Progenitor cell of endocrine pancreas (in vitro differentiated cells): ENCODE results near the gene DGKI. TPM values are rescaled to one million over a fixed set of nuclear protein-coding genes. Genes with fewer than 3 reads are reported as not detected.

ENCODE experiments used
- DNase-seq: peaks from one replicate; pipeline ENCODE4 v3.0.0; 2021; ENCODE audit warnings: low spot score; ENCODE audit not compliant: unreplicated experiment
- H3K27ac Mint-ChIP-seq: 2 replicates; pipeline ENCODE4 v1.8.0; 2021; ENCODE audit warnings: mild to moderate bottlenecking, moderate library complexity, mixed read lengths
- H3K27me3 Mint-ChIP-seq: 2 replicates; pipeline ENCODE4 v1.8.0; 2021; ENCODE audit warnings: mixed read lengths
- H3K36me3 Mint-ChIP-seq: 2 replicates; pipeline ENCODE4 v1.8.0; 2022; ENCODE audit warnings: mixed read lengths; ENCODE audit not compliant: insufficient read depth
- H3K4me1 Mint-ChIP-seq: 2 replicates; pipeline ENCODE4 v1.8.0; 2021; ENCODE audit warnings: low read depth, mixed read lengths
- H3K4me3 Mint-ChIP-seq: 2 replicates; pipeline ENCODE4 v1.8.0; 2021; ENCODE audit warnings: low read depth, mild to moderate bottlenecking, moderate library complexity, mixed read lengths
- H3K9me3 Mint-ChIP-seq: 2 replicates; pipeline ENCODE4 v1.8.0; 2021; ENCODE audit warnings: low read depth, mixed read lengths
- total RNA-seq: library from RNA; stranded (reverse); gene quantifications from 2 replicates; pipeline ENCODE4 v1.2.1, GENCODE V29; 2021
- TF ChIP-seq, protein P1 (sequence below): fragments of 200-600 bp; sonication (generic); IDR thresholded peaks from one replicate; pipeline ENCODE4 v1.5.0; 2021; ENCODE audit warnings: antibody characterized with exemption, mild to moderate bottlenecking; ENCODE audit not compliant: unreplicated experiment

Gene DGKI
- total RNA-seq, 1 donor from 2014 or later = 0.41 TPM

DNA sequence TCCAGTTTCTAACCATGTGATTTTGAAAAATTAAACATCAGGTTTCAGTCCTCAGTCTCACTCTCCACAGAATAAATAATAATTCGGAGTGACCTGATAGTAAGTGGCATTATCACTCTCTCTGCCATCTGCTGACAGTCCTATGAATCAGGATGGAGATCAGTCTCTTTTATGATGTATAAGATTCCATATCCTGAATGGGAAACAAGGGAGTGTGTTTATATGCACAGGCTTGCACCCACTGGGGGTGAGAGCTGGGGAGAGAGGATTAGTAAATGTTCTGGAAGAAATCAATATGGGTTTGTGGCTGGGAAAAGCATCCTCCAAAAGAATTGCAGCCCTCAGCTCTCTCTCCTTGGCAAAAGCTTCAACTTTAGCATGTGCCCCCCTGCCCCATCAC is 45.3 kb downstream of the DGKI start:
- TF ChIP-seq, protein P1, sequence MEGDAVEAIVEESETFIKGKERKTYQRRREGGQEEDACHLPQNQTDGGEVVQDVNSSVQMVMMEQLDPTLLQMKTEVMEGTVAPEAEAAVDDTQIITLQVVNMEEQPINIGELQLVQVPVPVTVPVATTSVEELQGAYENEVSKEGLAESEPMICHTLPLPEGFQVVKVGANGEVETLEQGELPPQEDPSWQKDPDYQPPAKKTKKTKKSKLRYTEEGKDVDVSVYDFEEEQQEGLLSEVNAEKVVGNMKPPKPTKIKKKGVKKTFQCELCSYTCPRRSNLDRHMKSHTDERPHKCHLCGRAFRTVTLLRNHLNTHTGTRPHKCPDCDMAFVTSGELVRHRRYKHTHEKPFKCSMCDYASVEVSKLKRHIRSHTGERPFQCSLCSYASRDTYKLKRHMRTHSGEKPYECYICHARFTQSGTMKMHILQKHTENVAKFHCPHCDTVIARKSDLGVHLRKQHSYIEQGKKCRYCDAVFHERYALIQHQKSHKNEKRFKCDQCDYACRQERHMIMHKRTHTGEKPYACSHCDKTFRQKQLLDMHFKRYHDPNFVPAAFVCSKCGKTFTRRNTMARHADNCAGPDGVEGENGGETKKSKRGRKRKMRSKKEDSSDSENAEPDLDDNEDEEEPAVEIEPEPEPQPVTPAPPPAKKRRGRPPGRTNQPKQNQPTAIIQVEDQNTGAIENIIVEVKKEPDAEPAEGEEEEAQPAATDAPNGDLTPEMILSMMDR = no peak
- Mint-ChIP-seq H3K9me3 (peaks cover 2% of the 10 kb centered on the region), H3K36me3 (no peaks in the 10 kb centered on the region), H3K4me1 (peaks cover 2% of the 10 kb centered on the region), H3K27ac (no peak overlapping the region), H3K27me3 (peaks cover 4% of the 10 kb centered on the region), H3K4me3 (no peak overlapping the region)
- DNase-seq = no peak

DNA sequence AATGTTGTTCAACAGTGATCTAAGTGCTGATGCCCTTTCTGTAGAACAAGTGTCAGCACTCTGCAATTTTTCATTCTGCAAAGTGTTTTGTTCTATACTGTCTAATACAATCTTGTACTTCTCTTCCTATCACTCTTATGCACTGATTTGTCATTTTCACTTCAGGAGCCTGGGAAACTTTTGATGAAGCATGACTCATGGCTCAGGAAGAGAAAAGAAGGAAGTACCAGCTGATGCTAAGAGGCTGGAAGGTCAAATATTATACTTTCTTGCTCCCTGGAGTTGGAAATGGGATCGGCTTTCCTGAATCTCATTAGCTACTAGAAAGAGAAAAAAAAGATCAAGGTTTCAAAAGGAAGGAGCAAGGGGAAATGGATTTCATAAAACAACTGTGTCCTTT is 45.8 kb downstream of the DGKI start:
- peaks cover 4% of the 10 kb centered on the region for H3K27me3 Mint-ChIP-seq
- peaks cover 4% of the 10 kb centered on the region for H3K9me3 Mint-ChIP-seq
- H3K27ac Mint-ChIP-seq = no peak overlapping the region
- H3K4me1 Mint-ChIP-seq = peaks cover 2% of the 10 kb centered on the region
- H3K36me3 Mint-ChIP-seq = no peaks in the 10 kb centered on the region
- TF ChIP-seq, protein P1 = no peak
- DNase-seq = no peak
- no peak overlapping the region for H3K4me3 Mint-ChIP-seq

- Mint-ChIP-seq H3K4me3 (no peak overlapping the region), H3K9me3 (peaks cover 8% of the 10 kb centered on the region), H3K4me1 (peaks cover 2% of the 10 kb centered on the region), H3K27me3 (peaks cover 4% of the 10 kb centered on the region), H3K27ac (no peak overlapping the region), H3K36me3 (no peaks in the 10 kb centered on the region)
- no peak for DNase-seq
- TF ChIP-seq, protein P1 = no peak
These were observed 48.6 kb downstream of the DGKI start for GRCh38 chr7:137798073-137798763.

DNA sequence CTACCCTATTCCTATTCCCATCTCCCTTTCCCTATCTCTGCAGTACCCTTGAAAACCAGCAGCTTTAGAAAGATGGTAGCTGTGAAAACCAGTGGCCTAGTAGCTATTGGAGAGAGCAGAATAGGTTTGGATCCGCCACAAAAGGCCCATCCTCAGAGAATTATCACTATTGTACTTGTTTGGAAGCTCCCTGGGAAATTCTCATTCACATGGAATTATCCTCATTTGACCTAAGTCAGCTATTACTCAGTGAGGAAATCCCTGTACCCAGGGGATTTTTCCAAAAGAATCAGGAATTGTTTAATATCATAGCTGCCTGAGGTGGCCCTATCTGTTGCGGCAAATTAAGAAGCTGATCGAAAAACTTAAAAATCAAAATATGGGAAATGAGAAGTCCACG is 51.6 kb downstream of the DGKI start:
- no peaks in the 10 kb centered on the region for H3K36me3 Mint-ChIP-seq
- DNase-seq = no peak
- peaks cover 3% of the 10 kb centered on the region for H3K27me3 Mint-ChIP-seq
- no peak overlapping the region for H3K27ac Mint-ChIP-seq
- no peak overlapping the region for H3K4me3 Mint-ChIP-seq
- H3K4me1 Mint-ChIP-seq = no peaks in the 10 kb centered on the region
- peaks cover 8% of the 10 kb centered on the region for H3K9me3 Mint-ChIP-seq
- TF ChIP-seq, protein P1 = no peak

GRCh38 chr7:137791930-137792329 is 54.8 kb downstream of the DGKI start:
- TF ChIP-seq, protein P1 = no peak
- no peak overlapping the region for H3K4me3 Mint-ChIP-seq
- no peak for DNase-seq
- H3K27ac Mint-ChIP-seq = no peak overlapping the region
- peaks cover 3% of the 10 kb centered on the region for H3K27me3 Mint-ChIP-seq
- peaks cover 18% of the 10 kb centered on the region for H3K9me3 Mint-ChIP-seq
- no peaks in the 10 kb centered on the region for H3K4me1 Mint-ChIP-seq
- H3K36me3 Mint-ChIP-seq = no peaks in the 10 kb centered on the region
